Transverse colon (tissue), 4 donors: ENCODE data around the gene SNRNP48.

Experiments used
- POLR2AphosphoS5 ChIP-seq, 3 donors: sonication (generic); formaldehyde crosslinking; IDR thresholded peaks; one replicate each; pipeline ENCODE4 v1.6.1; 2016; ENCODE audit warnings: antibody characterized with exemption in 3 of 3
- TF ChIP-seq, protein P1 (sequence below), 5 experiments: fragments of 200-600 bp in 3 of 5; fragments of 450-650 bp in 2 of 5; sonication (generic) in 3 of 5; IDR thresholded peaks; 1 replicate in 2 of 5; 2 replicates in 3 of 5; pipeline ENCODE4 v1.5.1; 2016 to 2017; ENCODE audit warnings: antibody characterized with exemption in 5 of 5, inconsistent platforms in 3 of 5, mild to moderate bottlenecking in 2 of 5, moderate library complexity in 1 of 5

DNA sequence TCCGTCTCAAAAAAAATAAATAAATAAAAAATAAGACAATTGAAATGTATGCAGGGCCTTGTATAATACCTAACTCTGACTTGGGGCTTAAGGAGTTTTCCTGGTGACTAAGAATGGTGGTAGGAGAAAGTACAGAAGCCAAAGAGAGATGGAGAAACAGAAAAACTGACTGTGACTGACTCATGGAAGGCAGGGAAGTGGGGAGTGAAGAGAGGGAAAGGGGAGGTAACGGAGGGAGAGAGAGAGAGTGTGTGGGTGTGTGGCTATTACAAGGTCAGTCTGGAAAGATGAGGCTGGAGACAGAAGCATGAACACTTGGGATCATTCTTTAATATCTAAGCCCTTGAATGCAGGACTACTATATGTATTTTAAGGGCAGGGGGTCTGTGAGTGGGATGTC lies 38.5 kb downstream of the SNRNP48 start:
- TF ChIP-seq, protein P1, sequence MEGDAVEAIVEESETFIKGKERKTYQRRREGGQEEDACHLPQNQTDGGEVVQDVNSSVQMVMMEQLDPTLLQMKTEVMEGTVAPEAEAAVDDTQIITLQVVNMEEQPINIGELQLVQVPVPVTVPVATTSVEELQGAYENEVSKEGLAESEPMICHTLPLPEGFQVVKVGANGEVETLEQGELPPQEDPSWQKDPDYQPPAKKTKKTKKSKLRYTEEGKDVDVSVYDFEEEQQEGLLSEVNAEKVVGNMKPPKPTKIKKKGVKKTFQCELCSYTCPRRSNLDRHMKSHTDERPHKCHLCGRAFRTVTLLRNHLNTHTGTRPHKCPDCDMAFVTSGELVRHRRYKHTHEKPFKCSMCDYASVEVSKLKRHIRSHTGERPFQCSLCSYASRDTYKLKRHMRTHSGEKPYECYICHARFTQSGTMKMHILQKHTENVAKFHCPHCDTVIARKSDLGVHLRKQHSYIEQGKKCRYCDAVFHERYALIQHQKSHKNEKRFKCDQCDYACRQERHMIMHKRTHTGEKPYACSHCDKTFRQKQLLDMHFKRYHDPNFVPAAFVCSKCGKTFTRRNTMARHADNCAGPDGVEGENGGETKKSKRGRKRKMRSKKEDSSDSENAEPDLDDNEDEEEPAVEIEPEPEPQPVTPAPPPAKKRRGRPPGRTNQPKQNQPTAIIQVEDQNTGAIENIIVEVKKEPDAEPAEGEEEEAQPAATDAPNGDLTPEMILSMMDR (IDR thresholded peaks at IDR 0.05), result no peak
- no peak for TF ChIP-seq POLR2AphosphoS5 (IDR thresholded peaks at IDR 0.05)
